ENCODE results near the gene AADACL2. TPM values are rescaled to one million over a fixed set of nuclear protein-coding genes. Genes with fewer than 3 reads are reported as not detected.

AADACL2 gene
- polyA plus RNA-seq (2013, experiment 1 of 2) = not detected
- polyA plus RNA-seq (2013, experiment 2 of 2) = not detected

- Histone ChIP-seq H2BK12ac (ENCODE audit: low read length) (no peak within 1 kb of the TSS), H3K14ac (ENCODE audit: low read length) (no peak within 1 kb of the TSS), H3K79me1 (ENCODE audit: low read depth, low read length) (no peaks in the 10 kb centered on the region), H3K36me3 (replicated peaks in 1 of 2; ENCODE audit: control insufficient read depth in 2 of 2, insufficient read depth in 2 of 2, low read length in 2 of 2) (no peaks in the 10 kb centered on the region), H3K9ac (ENCODE audit: low read depth, low read length, poor library complexity) (no peak within 1 kb of the TSS), H2AK5ac (ENCODE audit: low read depth, low read length) (no peak within 1 kb of the TSS), H2AFZ (ENCODE audit: low read length) (no peak within 1 kb of the TSS), H3K4me3 (ENCODE audit: low read length in 2 of 2) (no peak within 1 kb of the TSS), H4K8ac (ENCODE audit: low read depth, low read length) (no peak within 1 kb of the TSS), H3K9me3 (replicated peaks in 1 of 2; ENCODE audit: control insufficient read depth in 2 of 2, insufficient read depth in 1 of 2, low read depth in 1 of 2, low read length in 2 of 2) (no peaks in the 10 kb centered on the region), H3K4me2 (ENCODE audit: insufficient read depth, low read length, poor library complexity, severe bottlenecking) (no peak within 1 kb of the TSS), H2BK5ac (ENCODE audit: low read length) (no peak within 1 kb of the TSS), H2BK15ac (ENCODE audit: low read length) (no peak within 1 kb of the TSS), H3K23ac (ENCODE audit: low read depth, low read length, poor library complexity) (no peak within 1 kb of the TSS), H3K18ac (ENCODE audit: low read length) (no peak within 1 kb of the TSS), H3K4me1 (ENCODE audit: control insufficient read depth in 2 of 2, insufficient read depth in 1 of 2, low read depth in 1 of 2, low read length in 2 of 2) (no peaks in the 10 kb centered on the region), H3K27me3 (ENCODE audit: control insufficient read depth in 3 of 3, insufficient read depth in 3 of 3, low read depth in 1 of 3, low read length in 3 of 3) (no peaks in the 10 kb centered on the region), H4K91ac (ENCODE audit: low read depth, low read length, poor library complexity) (no peak within 1 kb of the TSS), H3K27ac (replicated peaks; ENCODE audit: low read length) (no peak within 1 kb of the TSS), H3K4ac (ENCODE audit: low read length) (no peak within 1 kb of the TSS), H2BK120ac (ENCODE audit: low read depth, low read length) (no peak within 1 kb of the TSS)
- DNase-seq (ENCODE audit: low spot score) = no peak
- no CpG with 5 or more reads among the region's 1 CpG for WGBS, 2 donors (ENCODE audit: extremely low coverage in 2 of 2, insufficient read length in 2 of 2, insufficient replicate concordance in 1 of 2)
These were observed at the start of gene AADACL2 for GRCh38 chr3:151733613-151734012. TSS of gene AADACL2 (plus strand) at chr3:151733927. CDS start at chr3:151734036, 109 bp downstream.

GRCh38 chr3:151684094-151684493, 49.6 kb upstream of the AADACL2 start:
- no peak overlapping the region for H3K4me3 ChIP-seq (ENCODE audit: low read length in 2 of 2)
- H3K14ac ChIP-seq (ENCODE audit: low read length) = no peak overlapping the region
- no peaks in the 10 kb centered on the region for H3K79me1 ChIP-seq (ENCODE audit: low read depth, low read length)
- H3K18ac ChIP-seq (ENCODE audit: low read length) = no peak overlapping the region
- no peak overlapping the region for H2BK12ac ChIP-seq (ENCODE audit: low read length)
- no peak for DNase-seq (ENCODE audit: low spot score)
- H2BK5ac ChIP-seq (ENCODE audit: low read length) = no peak overlapping the region
- peaks cover 0 to under 1% of the 10 kb centered on the region in 2 donors for H3K9me3 ChIP-seq (replicated peaks in 1 of 2; ENCODE audit: control insufficient read depth in 2 of 2, insufficient read depth in 1 of 2, low read depth in 1 of 2, low read length in 2 of 2)
- H2AFZ ChIP-seq (ENCODE audit: low read length) = no peak overlapping the region
- no peak overlapping the region for H3K23ac ChIP-seq (ENCODE audit: low read depth, low read length, poor library complexity)
- H4K8ac ChIP-seq (ENCODE audit: low read depth, low read length) = no peak overlapping the region
- H2BK15ac ChIP-seq (ENCODE audit: low read length) = no peak overlapping the region
- H2BK120ac ChIP-seq (ENCODE audit: low read depth, low read length) = no peak overlapping the region
- H3K36me3 ChIP-seq (replicated peaks in 1 of 2; ENCODE audit: control insufficient read depth in 2 of 2, insufficient read depth in 2 of 2, low read length in 2 of 2) = no peaks in the 10 kb centered on the region
- H3K4ac ChIP-seq (ENCODE audit: low read length) = no peak overlapping the region
- H3K4me2 ChIP-seq (ENCODE audit: insufficient read depth, low read length, poor library complexity, severe bottlenecking) = no peak overlapping the region
- no peak overlapping the region for H3K9ac ChIP-seq (ENCODE audit: low read depth, low read length, poor library complexity)
- no peak overlapping the region for H4K91ac ChIP-seq (ENCODE audit: low read depth, low read length, poor library complexity)
- no peak overlapping the region for H3K27ac ChIP-seq (replicated peaks; ENCODE audit: low read length)
- H3K27me3 ChIP-seq (ENCODE audit: control insufficient read depth in 3 of 3, insufficient read depth in 3 of 3, low read depth in 1 of 3, low read length in 3 of 3) = no peaks in the 10 kb centered on the region
- no peak overlapping the region for H2AK5ac ChIP-seq (ENCODE audit: low read depth, low read length)
- H3K4me1 ChIP-seq (ENCODE audit: control insufficient read depth in 2 of 2, insufficient read depth in 1 of 2, low read depth in 1 of 2, low read length in 2 of 2) = no peaks in the 10 kb centered on the region

- no peaks in the 10 kb centered on the region for H3K4me1 ChIP-seq (ENCODE audit: control insufficient read depth in 2 of 2, insufficient read depth in 1 of 2, low read depth in 1 of 2, low read length in 2 of 2)
- H4K8ac ChIP-seq (ENCODE audit: low read depth, low read length) = no peak overlapping the region
- H2AK5ac ChIP-seq (ENCODE audit: low read depth, low read length) = no peak overlapping the region
- no peak overlapping the region for H2AFZ ChIP-seq (ENCODE audit: low read length)
- H3K14ac ChIP-seq (ENCODE audit: low read length) = no peak overlapping the region
- no peak overlapping the region for H3K4me3 ChIP-seq (ENCODE audit: low read length in 2 of 2)
- H2BK12ac ChIP-seq (ENCODE audit: low read length) = no peak overlapping the region
- H3K79me1 ChIP-seq (ENCODE audit: low read depth, low read length) = no peaks in the 10 kb centered on the region
- H3K18ac ChIP-seq (ENCODE audit: low read length) = no peak overlapping the region
- no CpG with 5 or more reads among the region's 3 CpGs for WGBS, 2 donors (ENCODE audit: extremely low coverage in 2 of 2, insufficient read length in 2 of 2, insufficient replicate concordance in 1 of 2)
- H3K9me3 ChIP-seq (replicated peaks in 1 of 2; ENCODE audit: control insufficient read depth in 2 of 2, insufficient read depth in 1 of 2, low read depth in 1 of 2, low read length in 2 of 2) = no peaks in the 10 kb centered on the region
- no peaks in the 10 kb centered on the region for H3K27me3 ChIP-seq (ENCODE audit: control insufficient read depth in 3 of 3, insufficient read depth in 3 of 3, low read depth in 1 of 3, low read length in 3 of 3)
- H4K91ac ChIP-seq (ENCODE audit: low read depth, low read length, poor library complexity) = no peak overlapping the region
- H3K27ac ChIP-seq (replicated peaks; ENCODE audit: low read length) = no peak overlapping the region
- H2BK5ac ChIP-seq (ENCODE audit: low read length) = no peak overlapping the region
- H3K9ac ChIP-seq (ENCODE audit: low read depth, low read length, poor library complexity) = no peak overlapping the region
- no peak overlapping the region for H3K23ac ChIP-seq (ENCODE audit: low read depth, low read length, poor library complexity)
- no peak for DNase-seq (ENCODE audit: low spot score)
- no peak overlapping the region for H2BK120ac ChIP-seq (ENCODE audit: low read depth, low read length)
- no peak overlapping the region for H3K4me2 ChIP-seq (ENCODE audit: insufficient read depth, low read length, poor library complexity, severe bottlenecking)
- no peak overlapping the region for H2BK15ac ChIP-seq (ENCODE audit: low read length)
- H3K36me3 ChIP-seq (replicated peaks in 1 of 2; ENCODE audit: control insufficient read depth in 2 of 2, insufficient read depth in 2 of 2, low read length in 2 of 2) = no peaks in the 10 kb centered on the region
- H3K4ac ChIP-seq (ENCODE audit: low read length) = no peak overlapping the region
These were observed 47.5 kb upstream of the AADACL2 start for GRCh38 chr3:151686257-151686656.

GRCh38 chr3:151687076-151687475, 46.7 kb upstream of the AADACL2 start:
- Histone ChIP-seq H2BK15ac (ENCODE audit: low read length) (no peak overlapping the region), H3K14ac (ENCODE audit: low read length) (no peak overlapping the region), H2BK5ac (ENCODE audit: low read length) (no peak overlapping the region), H4K8ac (ENCODE audit: low read depth, low read length) (no peak overlapping the region), H3K4me1 (ENCODE audit: control insufficient read depth in 2 of 2, insufficient read depth in 1 of 2, low read depth in 1 of 2, low read length in 2 of 2) (no peaks in the 10 kb centered on the region), H2AK5ac (ENCODE audit: low read depth, low read length) (no peak overlapping the region), H2AFZ (ENCODE audit: low read length) (no peak overlapping the region), H3K23ac (ENCODE audit: low read depth, low read length, poor library complexity) (no peak overlapping the region), H2BK12ac (ENCODE audit: low read length) (no peak overlapping the region), H3K27me3 (ENCODE audit: control insufficient read depth in 3 of 3, insufficient read depth in 3 of 3, low read depth in 1 of 3, low read length in 3 of 3) (no peaks in the 10 kb centered on the region), H3K9ac (ENCODE audit: low read depth, low read length, poor library complexity) (no peak overlapping the region), H3K79me1 (ENCODE audit: low read depth, low read length) (no peaks in the 10 kb centered on the region), H3K36me3 (replicated peaks in 1 of 2; ENCODE audit: control insufficient read depth in 2 of 2, insufficient read depth in 2 of 2, low read length in 2 of 2) (no peaks in the 10 kb centered on the region), H3K4me2 (ENCODE audit: insufficient read depth, low read length, poor library complexity, severe bottlenecking) (no peak overlapping the region), H3K27ac (replicated peaks; ENCODE audit: low read length) (no peak overlapping the region), H3K4me3 (ENCODE audit: low read length in 2 of 2) (no peak overlapping the region), H3K4ac (ENCODE audit: low read length) (no peak overlapping the region), H3K9me3 (replicated peaks in 1 of 2; ENCODE audit: control insufficient read depth in 2 of 2, insufficient read depth in 1 of 2, low read depth in 1 of 2, low read length in 2 of 2) (no peaks in the 10 kb centered on the region), H3K18ac (ENCODE audit: low read length) (no peak overlapping the region), H4K91ac (ENCODE audit: low read depth, low read length, poor library complexity) (no peak overlapping the region), H2BK120ac (ENCODE audit: low read depth, low read length) (no peak overlapping the region)
- no CpG with 5 or more reads among the region's 5 CpGs for WGBS, 2 donors (ENCODE audit: extremely low coverage in 2 of 2, insufficient read length in 2 of 2, insufficient replicate concordance in 1 of 2)
- DNase-seq (ENCODE audit: low spot score) = no peak
